Thymus (tissue), 11 donors: ENCODE data around the gene RPS18. TPM values are rescaled to one million over a fixed set of nuclear protein-coding genes. Genes with fewer than 3 reads are reported as not detected.
"Not testable (repeated sequence)": the region's sequence is repeated elsewhere in the genome, so short reads cannot be mapped to it uniquely, and the experiment has no call there.

Experiments
- DNase-seq, 9 donors: peaks; one replicate each; pipeline ENCODE4 v3.0.0-alpha.2; 2013; ENCODE audit warnings: low spot score in 9 of 9, low read depth in 6 of 9, missing footprints in 1 of 9
- H3K27ac ChIP-seq, 2 donors: one replicate each; pipeline ENCODE4 v1.5.1; 2013; ENCODE audit warnings: control low read depth in 1 of 2, low read depth in 1 of 2, low read length in 1 of 2, mild to moderate bottlenecking in 1 of 2, moderate library complexity in 1 of 2
- H3K27me3 ChIP-seq, 2 donors: one replicate each; pipeline ENCODE4 v1.5.1; 2013; ENCODE audit warnings: low read length in 1 of 2; ENCODE audit not compliant: control insufficient read depth in 2 of 2, insufficient read depth in 1 of 2
- H3K36me3 ChIP-seq, 2 donors: one replicate each; pipeline ENCODE4 v1.5.1; 2013; ENCODE audit warnings: low read length in 1 of 2, mild to moderate bottlenecking in 1 of 2, moderate library complexity in 1 of 2; ENCODE audit not compliant: control insufficient read depth in 2 of 2, insufficient read depth in 2 of 2
- H3K4me1 ChIP-seq, 2 donors: one replicate each; pipeline ENCODE4 v1.5.1; 2013; ENCODE audit warnings: low read length in 2 of 2; ENCODE audit not compliant: control insufficient read depth in 2 of 2, insufficient read depth in 2 of 2
- H3K4me3 ChIP-seq, 2 donors: one replicate each; pipeline ENCODE4 v1.5.1; 2013; ENCODE audit warnings: low read length in 2 of 2, control low read depth in 1 of 2, mild to moderate bottlenecking in 1 of 2
- H3K9me3 ChIP-seq, 2 donors: one replicate each; pipeline ENCODE4 v1.5.1; 2013; ENCODE audit warnings: low read length in 1 of 2, mild to moderate bottlenecking in 1 of 2; ENCODE audit not compliant: control insufficient read depth in 2 of 2, insufficient read depth in 1 of 2
- whole genome bisulfite sequencing: extraction: QIAGEN DNeasy Blood & Tissue Kit; methylation state at CpG from one replicate; pipeline ENCODE4 v1.1.7; 2013; 5-methylcytosine and 5-hydroxymethylcytosine counted together
- polyA plus RNA-seq: library from polyadenylated mRNA; stranded (reverse); fragments of 200-250 nt; gene quantifications from one replicate; pipeline ENCODE4 v1.2.3, GENCODE V29; 2013
- total RNA-seq: library from RNA; stranded (reverse); fragments of 120-200 nt; gene quantifications from one replicate; pipeline ENCODE4 v1.2.4, GENCODE V29; 2013
- donor health status: healthy.

RPS18 gene
- total and polyA plus RNA-seq, 2 donors, result 5,201 to 5,710 TPM

DNA sequence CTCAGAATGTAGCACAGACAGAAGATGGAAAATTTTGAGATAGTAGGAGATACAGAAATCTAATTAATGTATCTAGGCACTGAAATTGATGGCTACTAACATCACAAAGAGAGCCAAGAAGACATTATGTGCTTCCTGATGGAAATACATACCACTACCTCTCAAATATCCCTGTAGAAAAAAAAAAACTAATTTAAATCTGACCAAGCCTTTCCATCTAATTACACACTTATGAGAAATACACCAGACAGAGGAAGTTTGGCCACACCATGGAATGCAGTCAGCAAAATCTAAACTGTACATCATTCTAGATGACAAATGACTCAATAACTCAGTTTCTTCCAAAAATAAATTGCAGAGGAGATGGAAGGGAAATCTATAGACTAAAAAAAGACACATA is 19.1 kb upstream of the RPS18 start:
- no peak for DNase-seq
- no peak overlapping the region for H3K4me3 ChIP-seq
- H3K27me3 ChIP-seq, result peaks cover 0 to 4% of the 10 kb centered on the region in 2 donors
- H3K4me1 ChIP-seq, result peaks cover 9 to 24% of the 10 kb centered on the region in 2 donors
- no peak overlapping the region for H3K27ac ChIP-seq
- peaks cover 16 to 32% of the 10 kb centered on the region in 2 donors for H3K36me3 ChIP-seq
- H3K9me3 ChIP-seq, result no peaks in the 10 kb centered on the region

DNA sequence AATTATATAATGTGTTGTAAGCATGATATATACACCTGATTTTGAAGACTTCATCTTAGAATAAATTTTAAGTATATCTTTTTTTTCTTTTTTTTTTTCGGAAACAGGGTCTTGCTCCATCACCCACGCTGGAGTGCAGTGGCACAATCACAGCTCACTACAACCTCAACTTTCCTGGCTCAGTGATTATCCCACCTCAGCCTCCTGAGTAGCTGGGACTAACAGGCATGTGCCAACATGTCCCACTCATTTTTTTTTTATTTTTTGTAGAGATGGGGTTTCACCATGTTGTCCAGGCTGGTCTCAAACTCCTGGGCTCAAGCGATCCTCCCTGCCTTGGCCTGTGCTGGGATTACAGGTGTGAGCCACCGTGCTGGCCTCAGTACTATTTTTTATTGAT is 17.3 kb upstream of the RPS18 start:
- peaks cover 21 to 46% of the 10 kb centered on the region in 2 donors for H3K36me3 ChIP-seq
- WGBS, result 97% methylated on average over 4 of the region's 4 CpGs
- H3K9me3 ChIP-seq, result no peaks in the 10 kb centered on the region
- H3K4me3 ChIP-seq, result no peak overlapping the region
- H3K27me3 ChIP-seq, result no peaks in the 10 kb centered on the region
- peaks cover 9 to 10% of the 10 kb centered on the region in 2 donors for H3K4me1 ChIP-seq
- DNase-seq, result no peak
- H3K27ac ChIP-seq, result no peak overlapping the region

DNA sequence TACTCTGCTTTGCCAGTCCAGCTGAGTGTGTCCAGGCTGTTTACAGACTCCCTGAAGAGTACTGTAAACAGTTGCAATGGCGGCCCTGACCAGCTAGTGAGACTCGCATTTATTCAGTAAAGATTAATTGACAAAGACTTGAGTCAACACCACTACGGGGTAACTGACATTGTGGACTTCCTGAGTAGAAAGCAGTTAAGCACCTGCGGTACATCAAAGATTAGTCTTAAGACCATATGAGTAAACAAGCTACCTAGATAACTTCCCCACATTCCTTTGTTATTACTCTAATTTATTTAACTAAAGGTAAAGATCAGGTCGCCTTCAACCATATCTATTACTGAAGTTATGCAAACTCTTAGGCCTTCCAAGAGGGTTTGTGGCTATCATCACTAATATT is 12.8 kb upstream of the RPS18 start:
- no peaks in the 10 kb centered on the region for H3K4me1 ChIP-seq
- H3K9me3 ChIP-seq, result no peaks in the 10 kb centered on the region
- no peak for DNase-seq
- peaks cover 15 to 58% of the 10 kb centered on the region in 2 donors for H3K36me3 ChIP-seq
- no peak overlapping the region for H3K4me3 ChIP-seq
- H3K27ac ChIP-seq, result no peak overlapping the region
- H3K27me3 ChIP-seq, result no peaks in the 10 kb centered on the region
- whole genome bisulfite sequencing, result 92% methylated on average over 5 of the region's 5 CpGs

DNA sequence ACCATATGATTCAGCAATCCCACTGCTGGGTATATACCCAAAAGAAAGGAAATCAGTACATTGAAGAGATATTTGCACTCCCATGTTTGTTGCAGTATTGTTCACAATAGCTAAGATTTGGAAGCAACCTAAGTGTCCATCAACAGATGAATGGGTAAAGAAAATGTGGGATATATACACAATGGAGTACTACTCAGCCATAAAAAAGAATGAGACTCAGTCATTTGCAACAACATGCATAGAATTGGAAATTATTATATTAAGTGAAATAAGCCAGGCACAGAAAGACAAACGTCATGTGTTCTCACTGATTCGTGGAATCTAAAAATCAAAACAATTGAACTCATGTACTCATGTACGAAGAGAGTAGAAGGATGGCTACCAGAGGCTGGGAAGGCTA is 9.4 kb upstream of the RPS18 start:
- H3K9me3 ChIP-seq, DNase-seq, H3K27me3 ChIP-seq, H3K4me3 ChIP-seq, H3K27ac ChIP-seq, H3K4me1 ChIP-seq: not testable (repeated sequence)
- H3K36me3 ChIP-seq, result peaks cover 43 to 73% of the 10 kb centered on the region in 2 donors
- 98% methylated on average over 3 of the region's 3 CpGs for WGBS

DNA sequence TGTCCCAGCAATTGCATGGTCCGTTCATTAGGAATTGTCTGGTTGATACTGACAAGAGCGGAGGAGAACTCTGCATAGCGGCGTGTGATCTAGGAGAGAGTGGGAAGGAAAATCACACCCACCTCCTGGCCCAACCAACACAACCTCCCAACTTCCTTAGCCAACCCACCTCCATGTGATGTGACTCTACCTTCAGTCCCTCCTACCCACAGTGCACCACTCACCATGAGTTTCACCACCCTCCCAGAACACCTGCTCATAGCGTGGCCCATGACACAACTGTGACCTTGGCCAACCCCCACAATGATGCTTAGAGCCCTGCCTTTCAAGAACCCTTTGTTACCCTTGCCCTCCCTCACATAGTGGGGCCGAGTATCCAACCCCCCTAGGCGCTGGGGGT is 7.9 kb upstream of the RPS18 start:
- no peak for DNase-seq
- no peaks in the 10 kb centered on the region for H3K9me3 ChIP-seq
- WGBS, result 92% methylated on average over 7 of the region's 7 CpGs
- H3K4me1 ChIP-seq, result no peaks in the 10 kb centered on the region
- H3K4me3 ChIP-seq, result no peak overlapping the region
- no peak overlapping the region for H3K27ac ChIP-seq
- no peaks in the 10 kb centered on the region for H3K27me3 ChIP-seq
- H3K36me3 ChIP-seq, result peaks cover 53 to 77% of the 10 kb centered on the region in 2 donors

DNA sequence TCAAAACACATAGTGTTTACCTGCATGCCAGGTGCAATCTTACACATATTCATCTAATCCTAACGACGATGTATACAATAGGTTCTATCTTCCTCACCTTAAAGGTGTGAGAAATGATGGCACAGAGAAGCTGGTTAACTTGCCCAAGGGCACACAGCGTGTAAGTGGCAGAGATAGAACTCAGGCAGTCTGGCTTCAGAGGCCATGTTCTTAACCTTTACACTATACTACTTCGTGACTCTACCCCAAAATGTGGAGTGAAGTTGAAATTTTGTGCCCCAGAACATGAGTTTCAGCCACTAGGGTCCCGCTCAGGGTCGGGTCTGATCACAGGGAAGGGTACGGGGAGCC is 783 bp upstream of the RPS18 start:
- no peaks in the 10 kb centered on the region for H3K9me3 ChIP-seq
- H3K36me3 ChIP-seq, result peaks cover 49 to 67% of the 10 kb centered on the region in 2 donors
- H3K4me1 ChIP-seq, result peaks cover 23 to 43% of the 10 kb centered on the region in 2 donors
- no peaks in the 10 kb centered on the region for H3K27me3 ChIP-seq
- H3K4me3 ChIP-seq, result peak overlapping the region; percentile 90
- no peak for DNase-seq
- WGBS, result 5% methylated on average over 7 of the region's 7 CpGs
- H3K27ac ChIP-seq, result peak overlapping the region; percentile 94 to 98

DNA sequence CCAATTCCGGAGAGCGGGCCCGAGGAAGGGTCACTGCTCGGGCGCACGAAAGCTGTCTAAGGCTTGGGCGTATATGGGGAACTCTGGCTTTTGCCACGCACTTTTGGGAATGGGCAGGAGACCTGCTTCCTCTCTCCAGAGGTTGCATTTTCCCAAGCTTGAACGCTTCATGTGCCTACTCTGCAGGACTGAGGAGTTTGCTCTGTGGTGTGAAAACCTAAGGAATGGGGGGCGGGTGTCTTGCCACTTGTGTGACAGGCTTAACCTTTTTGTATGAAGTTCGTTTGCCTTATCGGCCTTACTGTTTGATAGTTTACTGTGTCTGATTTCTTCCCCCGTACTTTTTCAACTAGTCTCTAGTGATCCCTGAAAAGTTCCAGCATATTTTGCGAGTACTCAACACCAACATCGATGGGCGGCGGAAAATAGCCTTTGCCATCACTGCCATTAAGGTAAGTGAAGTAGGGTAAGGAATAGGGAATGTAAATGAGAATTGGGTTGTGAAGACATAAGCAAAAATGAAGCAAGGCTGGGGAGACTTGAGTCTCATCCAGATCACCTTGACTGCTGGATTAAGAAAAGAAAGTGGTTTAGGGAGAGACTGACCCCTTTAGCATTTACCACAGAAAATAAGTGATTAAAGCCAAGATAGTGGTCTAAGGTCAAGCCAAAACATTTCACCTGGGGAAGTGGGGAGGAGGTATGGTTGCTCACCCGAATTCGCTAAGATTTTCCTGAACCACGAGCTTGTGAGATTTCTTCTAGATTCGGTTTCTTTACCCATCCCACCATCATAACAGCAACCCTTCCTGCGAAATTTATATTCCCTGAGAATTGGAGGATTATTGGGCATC is 627 bp downstream of the RPS18 start:
- H3K36me3 ChIP-seq, result peaks cover 35 to 60% of the 10 kb centered on the region in 2 donors
- H3K9me3 ChIP-seq, result no peaks in the 10 kb centered on the region
- peak overlapping the region; percentile 87 to 94 for H3K27ac ChIP-seq
- H3K27me3 ChIP-seq, result no peaks in the 10 kb centered on the region
- no peak for DNase-seq
- H3K4me1 ChIP-seq, result peaks cover 27 to 53% of the 10 kb centered on the region in 2 donors
- WGBS, result 20% methylated on average over 22 of the region's 22 CpGs
- peak overlapping the region; percentile 90 for H3K4me3 ChIP-seq

DNA sequence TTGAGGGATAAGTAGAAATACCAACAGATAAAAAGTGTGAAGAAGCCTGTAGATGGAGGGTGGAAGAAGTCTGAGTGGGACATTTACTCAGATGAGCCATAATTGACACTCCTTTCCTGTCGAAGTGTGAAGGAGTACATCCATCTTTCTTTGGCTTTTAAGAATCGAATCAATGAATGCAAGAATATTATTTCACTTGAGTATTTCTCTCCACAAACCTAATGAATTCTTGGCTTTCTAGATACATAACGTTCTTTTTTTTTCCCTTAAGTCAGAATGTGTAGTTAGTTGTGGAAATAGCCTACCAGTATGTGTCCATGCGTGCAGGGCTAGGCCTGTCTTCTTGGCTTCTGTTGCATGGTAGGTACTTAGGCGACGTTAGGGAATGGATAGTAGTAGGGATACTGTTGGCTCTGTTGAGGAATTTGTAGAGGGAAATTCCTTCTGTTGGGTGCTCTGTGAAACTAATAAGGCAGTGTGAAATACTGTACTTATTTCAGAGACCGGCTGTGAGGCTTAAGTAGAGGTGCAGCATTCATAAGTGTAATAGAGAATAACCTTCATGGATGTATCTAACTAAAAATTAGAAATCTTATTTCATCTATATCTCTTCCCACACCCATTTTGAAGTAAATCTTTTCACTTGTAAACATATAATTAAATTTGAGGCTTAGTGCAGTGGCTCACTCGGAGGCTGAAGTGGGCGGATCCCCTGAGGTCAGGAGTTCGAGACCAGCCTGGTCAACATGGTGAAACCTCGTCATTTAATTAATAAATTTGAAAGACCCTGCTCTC is 1.5 kb downstream of the RPS18 start:
- no peak for DNase-seq
- Histone ChIP-seq H3K4me3 (peak overlapping the region; percentile 90), H3K9me3 (no peaks in the 10 kb centered on the region), H3K36me3 (peaks cover 30 to 57% of the 10 kb centered on the region in 2 donors), H3K27me3 (no peaks in the 10 kb centered on the region), H3K27ac (peak overlapping the region in 1 of 2 donors; percentile 10), H3K4me1 (peaks cover 34 to 62% of the 10 kb centered on the region in 2 donors)
- 84% methylated on average over 11 of the region's 11 CpGs for WGBS
